HG02981 (cell line): ENCODE results near the gene DENND2D.
"Not testable (repeated sequence)": the region's sequence is repeated elsewhere in the genome, so short reads cannot be mapped to it uniquely, and the experiment has no call there.

Source experiments
- ATAC-seq: cut with Tn5 transposase; IDR thresholded peaks from one replicate; pipeline ENCODE4 v1.9.1; 2021; ENCODE audit warnings: mild to moderate bottlenecking, moderate library complexity; ENCODE audit not compliant: unreplicated experiment

The DENND2D gene

DNA sequence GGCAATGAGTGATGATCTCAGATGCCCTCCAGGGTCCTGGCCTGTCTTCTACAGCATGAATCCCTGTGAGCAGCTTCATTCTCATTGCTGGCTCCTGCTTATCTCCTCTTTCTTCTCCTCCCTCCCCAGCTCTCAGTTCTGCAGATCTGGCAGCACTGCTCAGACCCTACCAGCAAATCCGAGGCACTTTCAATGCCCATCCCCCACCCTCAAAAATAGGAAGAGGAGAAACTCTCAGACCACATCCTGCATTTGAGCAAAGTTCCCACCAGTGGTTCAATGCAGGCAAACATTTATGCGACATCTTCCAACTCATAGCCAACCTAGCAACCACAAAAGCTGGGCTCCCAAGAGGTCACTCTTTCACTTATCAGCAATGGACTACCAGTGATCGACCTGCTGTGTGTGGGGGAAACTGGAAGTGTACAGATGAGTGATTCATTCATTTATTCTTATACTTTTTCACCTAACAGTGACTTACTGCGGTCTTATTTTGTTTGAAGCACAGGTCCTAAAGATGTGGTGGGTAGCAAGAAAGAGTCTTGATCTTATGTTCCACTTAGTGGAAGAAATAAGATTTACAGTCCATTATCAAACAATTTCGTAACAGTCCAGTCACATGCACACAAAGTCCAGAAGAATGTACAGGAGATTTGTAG, 21.3 kb upstream of the DENND2D start:
- peak; percentile 58 for ATAC-seq

DNA sequence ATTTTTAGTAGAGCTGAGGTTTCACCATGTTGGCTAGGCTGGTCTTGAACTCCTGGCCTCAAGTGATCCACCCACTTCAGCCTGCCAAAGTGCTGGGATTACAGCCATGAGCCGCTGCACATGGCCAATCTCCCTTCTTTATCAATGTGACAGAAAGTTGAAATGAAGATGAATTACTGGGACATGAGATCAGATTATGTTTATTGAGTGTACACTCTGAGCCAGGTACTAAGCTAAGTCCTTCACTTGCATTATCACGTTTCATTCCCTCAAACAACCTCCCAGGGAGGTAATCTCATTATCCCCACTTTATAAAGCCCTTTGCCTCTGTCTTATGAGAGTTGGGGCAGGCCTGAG, 20.8 kb upstream of the DENND2D start:
- ATAC-seq, result no peak

DNA sequence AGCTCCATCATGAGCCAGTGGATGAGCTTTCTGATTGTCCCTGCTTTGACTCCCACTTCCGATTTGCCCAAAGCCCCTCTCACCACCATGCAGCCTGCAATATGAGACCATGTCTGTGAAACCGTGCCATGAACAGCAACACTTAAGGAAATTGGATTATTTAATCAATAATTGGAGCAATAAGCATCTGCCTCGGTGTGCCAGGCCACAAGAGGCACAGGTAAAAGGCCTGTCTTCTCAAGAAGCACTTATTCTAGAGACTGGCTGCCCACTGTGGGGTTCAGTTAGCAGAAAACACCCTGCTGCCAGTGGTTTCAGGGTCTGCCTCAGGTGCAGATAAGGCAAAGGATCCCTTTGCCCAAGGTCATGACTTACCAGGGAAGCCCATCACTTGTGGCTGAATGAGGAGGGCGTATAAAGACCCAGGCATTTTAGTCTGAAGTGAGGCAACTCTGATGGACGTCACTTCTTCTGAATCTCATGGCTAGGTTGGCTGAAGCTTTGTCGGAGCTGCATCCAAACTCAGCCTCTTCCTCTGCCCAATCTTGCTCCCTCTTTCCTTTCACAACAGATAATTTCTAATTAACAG, 19.9 kb upstream of the DENND2D start:
- ATAC-seq, result no peak

DNA sequence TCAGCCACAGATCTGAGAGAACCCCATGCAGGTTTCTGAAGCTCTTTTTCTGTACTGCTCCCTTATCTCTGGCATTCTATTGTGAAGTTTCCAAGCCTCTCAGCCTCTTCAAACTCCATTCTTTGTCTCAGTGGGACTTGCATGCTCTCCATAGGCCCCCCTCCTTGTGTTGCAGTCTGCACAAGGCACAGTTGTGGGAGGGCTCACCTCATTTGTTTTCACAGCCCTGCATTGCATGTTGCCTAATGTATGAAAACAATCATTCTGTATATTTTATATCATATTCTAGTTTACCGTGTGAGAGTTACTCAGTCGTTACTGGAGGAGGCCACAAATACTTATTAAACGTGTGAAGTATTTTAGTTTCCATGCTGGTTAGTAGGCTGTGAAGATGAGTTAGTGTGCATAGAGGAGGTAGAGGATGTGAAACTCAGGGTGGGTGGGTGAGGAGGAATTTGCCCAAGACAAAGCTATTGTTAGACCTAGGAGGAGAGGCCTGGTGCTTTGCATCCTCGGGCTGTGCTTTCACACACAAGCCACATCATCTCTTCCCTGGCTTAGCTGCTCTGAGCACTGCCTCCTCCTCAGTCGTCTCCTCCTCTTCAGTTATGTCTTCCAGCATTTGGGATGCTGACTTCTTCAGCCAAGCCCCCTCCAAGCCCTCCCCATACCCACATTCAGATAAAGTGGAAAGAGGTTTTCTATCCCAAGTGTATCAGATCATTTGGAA, 19.3 kb upstream of the DENND2D start:
- peak; percentile 28 for ATAC-seq

DNA sequence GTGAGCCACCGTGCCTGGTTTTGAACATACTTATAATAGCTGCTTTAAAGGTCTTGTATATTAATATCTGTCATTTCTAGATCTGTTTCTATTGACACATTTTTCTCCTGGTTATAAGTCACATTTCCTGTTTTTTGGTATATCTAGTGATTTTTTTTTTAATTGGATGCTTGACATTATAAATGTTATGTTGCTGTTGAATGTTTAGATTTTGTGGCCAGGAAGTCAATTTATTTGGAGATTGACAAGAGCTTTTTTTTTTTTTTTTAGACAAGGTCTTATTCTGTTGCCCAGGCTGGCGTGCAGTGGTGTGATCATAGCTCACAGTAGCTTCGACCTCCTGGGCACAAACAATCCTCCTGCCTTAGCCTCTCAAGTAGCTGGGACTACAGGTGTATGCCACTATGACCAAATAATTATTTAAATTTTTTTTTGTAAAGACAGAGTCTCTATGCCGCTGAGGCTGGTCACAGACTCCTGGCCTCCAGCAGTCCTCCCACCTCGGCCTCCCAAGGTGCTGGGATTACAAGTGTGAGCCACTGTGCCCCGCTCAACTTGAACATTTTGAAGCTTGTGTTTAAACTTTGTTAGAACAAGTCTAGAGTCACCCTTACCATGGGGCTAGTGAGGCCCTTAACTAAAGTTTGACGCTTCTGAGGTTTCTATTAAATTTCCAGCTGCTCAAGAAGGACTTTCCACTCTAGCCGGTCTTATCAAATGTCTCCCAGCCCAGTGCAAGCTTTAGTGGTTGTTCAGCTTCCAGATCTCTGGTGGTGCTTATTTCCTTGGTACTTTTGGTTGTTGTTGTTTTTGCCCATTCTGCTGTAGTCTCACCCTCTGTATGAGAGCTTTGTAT, 18.5 kb upstream of the DENND2D start:
- no peak for ATAC-seq

DNA sequence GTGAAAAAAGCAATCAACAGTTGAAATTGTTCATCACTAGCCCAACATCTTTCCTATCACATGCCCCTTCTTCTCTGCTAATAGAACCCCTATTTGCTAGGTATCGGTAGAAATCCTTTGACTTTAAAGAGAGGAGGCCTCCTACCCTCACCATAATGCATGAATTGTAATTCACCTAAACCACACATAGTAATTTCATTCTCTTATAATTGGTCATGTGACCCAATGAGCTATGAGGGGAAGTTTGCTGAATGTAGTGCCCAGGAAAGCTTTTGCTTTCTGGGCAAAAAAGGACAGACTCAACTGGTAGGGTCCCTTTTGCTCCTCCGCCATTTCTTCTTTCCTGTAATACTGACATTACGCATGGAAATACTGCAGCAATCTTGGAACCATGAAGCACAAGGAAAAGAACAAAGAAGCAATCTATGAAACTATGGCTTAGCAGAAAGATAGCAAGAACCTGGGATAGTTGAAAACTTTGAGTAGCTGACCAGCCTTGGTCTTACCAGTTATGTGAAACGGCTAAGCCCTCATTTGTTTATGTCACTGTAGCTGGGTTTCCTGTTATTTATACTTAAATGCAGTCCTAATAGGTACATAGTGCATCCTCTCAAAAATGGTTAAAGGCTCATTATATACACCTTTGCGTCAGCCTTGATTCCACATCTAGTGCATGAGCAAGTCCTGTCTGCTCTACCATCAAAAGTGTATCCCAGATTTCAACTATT, 16.9 kb upstream of the DENND2D start:
- ATAC-seq, result no peak

DNA sequence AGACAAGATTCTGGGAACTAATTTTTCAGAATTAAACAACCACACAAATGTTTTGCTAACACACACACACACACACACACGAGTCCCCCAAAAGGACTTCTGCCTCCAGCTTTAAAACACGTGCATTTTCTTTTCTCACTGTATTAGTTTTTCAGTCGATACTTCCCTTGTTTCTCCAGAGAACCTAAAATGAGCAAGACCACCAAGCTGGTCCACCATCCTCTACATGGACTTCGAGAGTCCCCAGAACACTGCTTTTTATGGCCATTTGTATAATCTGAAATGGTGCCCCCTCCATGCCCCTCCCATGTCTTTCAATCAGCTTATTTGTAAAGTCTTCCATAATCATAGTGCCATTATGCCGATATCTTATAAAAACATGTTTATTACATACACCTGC, 16.3 kb upstream of the DENND2D start:
- ATAC-seq, result no peak

DNA sequence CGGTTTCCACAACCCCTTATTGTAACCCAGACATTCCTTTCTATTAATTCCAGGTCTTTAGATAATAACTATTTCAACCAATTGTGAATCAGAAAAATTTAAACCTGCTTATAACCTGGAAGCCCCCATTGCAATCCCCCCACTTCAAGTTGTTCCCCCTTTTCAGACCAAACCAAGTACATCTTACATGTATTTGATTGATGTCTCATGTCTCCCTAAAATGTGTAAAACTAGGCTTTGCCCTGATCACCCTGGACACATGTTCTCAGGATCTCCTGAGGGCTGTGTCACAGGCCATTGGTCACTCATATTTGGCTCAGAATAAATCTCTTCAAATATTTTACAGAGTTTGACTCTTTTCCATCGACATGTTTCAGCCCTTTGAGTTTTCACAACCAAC, 14.8 kb upstream of the DENND2D start:
- ATAC-seq, result not testable (repeated sequence)

DNA sequence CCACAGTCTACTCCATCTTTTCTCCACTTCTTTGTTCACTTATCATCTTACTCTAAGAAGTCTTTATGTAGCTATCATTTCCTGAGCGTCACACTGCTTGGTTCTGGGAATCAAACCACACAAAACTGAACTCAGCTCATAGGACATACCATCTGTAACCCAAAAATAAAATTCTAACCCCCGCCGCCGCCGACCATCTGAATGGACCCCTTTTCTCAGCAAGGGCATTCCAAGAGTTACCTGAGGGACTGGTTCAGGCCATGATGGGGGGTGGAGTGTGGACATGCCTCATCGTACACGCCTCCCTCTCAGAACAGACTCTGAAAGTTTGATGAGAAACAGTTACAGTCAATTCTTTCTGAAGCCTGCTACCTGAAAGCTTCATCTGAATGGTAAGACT, 14.4 kb upstream of the DENND2D start:
- ATAC-seq, result no peak

DNA sequence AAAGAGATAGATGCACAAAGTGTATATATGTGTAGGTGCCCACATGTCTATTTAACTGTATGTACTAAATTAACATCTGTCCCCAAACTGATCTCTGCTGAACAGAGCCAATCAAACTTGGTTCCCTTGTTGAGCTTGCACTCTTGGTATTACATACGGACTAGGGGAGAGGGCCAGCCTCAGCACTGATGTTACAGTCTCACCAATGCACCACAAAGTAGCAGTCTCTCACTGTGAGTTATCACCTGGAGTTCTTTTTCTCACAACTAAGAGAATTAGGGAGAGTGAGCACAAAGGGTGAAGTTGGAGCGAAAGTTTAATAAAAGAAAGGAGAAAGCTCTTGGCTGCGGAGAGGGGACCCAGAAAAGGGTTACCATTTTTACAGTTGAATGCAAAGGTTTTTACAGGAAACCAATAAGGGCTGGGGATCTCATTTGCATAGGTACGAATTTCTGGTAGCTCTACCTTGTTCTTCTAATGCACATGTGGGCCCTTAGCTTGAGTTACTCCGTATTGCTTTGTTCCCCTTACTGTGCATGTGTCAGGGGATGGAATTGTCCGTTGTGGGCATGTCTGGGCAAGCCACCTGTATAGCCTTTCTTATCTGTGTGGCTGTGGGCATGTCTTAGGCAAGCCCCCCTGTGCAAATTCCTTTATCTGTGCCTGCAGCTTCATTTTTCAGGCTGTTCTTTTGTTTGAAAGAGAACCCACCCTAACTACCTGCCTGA, 13.8 kb upstream of the DENND2D start:
- no peak for ATAC-seq

DNA sequence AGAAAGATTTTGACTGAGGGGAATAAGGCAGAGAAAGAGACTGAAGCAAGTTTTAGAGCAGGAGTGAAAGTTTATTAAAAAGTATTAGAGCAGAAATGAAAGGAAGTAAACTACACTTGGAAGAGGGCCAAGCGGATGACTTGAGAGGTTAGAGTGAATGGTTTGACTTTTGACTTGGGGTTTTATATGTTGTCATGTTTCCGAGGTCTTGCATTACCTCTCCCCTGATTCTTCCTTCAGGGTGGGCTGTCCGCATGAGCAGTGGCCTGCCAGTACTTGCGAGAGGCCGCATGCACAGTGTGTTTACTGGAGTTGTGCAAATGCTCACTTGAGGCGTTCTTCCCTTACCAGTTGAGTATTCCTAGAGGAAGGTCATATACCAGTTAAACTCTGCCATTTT, 13.0 kb upstream of the DENND2D start:
- no peak for ATAC-seq

DNA sequence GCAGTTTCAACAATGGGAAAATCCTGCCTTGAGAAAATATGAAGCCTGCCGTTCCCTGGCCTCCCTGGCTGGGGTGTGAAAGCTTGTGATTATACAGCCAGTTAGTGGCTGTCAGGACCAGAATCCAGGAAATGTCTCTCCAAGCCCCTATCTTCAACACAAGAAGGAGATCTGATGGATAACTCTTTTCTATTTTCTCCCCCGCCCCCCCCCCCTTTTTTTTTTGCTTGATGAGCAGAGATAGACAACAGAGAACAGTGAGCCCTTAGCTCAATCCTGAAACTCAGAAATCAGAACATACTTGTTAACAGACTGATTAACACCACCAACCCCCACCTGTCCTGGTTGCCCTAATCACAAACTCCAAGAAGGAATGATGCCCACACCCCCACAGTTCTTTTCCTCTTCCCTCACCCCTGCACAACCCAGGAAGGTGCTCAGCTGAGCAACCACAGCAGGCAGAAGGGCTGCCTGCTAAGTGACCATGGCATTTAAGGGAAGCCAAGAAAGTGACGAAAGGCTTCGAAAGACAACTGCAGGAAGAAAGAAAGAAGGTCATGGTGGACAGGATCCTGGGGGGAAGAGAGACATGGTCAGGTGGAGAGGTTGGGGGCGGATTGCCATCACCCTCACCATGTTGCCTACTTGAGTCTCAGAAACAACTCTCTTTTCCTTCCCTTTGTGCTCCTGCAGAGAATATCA, 12.3 kb upstream of the DENND2D start:
- ATAC-seq, result no peak

DNA sequence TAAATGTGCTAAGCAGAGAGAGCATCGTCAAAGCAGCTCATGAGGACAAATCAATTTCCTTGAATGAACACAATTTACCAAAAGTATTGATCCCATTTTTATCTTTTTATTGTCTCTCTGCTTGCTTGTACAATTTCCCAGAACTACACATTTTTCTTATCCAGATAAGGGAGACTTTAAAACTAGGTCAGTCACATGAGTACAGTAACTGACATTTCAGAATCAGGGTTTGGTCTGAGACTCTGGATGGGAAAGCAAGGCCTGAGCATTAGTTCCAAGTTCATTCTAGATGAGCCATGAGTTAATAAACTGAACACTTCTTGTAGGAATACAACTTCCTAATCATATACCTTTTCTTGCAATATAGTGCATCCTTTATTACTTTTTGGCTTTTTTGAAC, 11.5 kb upstream of the DENND2D start:
- ATAC-seq, result no peak

DNA sequence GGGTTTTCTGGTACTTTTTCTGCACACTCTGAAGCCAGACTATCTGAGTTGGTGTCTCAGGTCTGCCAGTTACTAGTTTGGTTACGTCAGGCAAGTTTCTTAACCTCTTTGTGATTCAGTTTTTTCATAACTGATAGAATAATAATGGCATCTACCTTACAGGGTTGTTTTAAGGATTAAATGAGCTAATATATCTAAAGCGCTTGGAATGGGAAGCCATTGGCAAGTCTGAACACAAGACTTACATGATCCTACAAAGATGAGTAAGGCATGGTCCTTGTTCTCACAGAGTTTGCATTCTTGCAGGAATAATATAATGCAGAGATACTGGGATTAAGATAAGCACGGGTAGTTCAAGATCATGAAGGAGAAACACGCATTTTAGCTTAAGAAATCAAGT, 9.2 kb upstream of the DENND2D start:
- no peak for ATAC-seq

DNA sequence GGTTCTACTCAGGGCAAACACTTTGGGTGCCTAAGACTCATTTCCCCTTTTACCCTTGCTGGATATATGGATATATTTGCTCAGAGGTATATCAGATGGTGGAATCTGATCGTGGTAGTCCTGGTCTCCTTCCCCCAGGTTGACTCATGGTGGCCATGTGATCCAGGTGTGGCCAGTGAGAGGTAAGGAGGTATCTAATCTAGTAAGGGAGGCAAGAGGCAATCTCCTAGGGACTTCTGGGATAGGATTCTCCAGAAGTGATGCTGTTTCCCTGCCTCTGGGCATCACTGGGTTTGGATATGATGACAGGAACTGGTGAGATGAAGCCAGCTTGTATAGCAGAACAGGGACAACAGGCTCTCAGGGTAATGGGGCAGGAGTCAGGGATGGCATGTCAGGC, 8.5 kb upstream of the DENND2D start:
- ATAC-seq, result no peak

DNA sequence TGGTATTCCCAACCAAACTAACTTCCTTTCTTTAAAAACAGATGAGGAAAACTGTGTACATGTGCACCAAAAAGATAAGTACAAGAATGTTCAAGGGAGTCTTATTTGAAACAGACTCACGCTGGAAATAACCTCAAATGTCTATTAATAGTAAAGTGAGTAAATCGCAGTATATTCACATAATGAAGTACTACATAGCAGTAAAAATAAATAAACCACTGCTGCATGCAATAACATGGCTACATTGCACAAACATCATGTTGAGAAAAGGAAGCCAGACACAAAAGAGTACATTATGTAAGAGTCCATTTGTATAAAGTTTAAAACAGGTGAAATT, 5.2 kb upstream of the DENND2D start:
- ATAC-seq, result no peak

DNA sequence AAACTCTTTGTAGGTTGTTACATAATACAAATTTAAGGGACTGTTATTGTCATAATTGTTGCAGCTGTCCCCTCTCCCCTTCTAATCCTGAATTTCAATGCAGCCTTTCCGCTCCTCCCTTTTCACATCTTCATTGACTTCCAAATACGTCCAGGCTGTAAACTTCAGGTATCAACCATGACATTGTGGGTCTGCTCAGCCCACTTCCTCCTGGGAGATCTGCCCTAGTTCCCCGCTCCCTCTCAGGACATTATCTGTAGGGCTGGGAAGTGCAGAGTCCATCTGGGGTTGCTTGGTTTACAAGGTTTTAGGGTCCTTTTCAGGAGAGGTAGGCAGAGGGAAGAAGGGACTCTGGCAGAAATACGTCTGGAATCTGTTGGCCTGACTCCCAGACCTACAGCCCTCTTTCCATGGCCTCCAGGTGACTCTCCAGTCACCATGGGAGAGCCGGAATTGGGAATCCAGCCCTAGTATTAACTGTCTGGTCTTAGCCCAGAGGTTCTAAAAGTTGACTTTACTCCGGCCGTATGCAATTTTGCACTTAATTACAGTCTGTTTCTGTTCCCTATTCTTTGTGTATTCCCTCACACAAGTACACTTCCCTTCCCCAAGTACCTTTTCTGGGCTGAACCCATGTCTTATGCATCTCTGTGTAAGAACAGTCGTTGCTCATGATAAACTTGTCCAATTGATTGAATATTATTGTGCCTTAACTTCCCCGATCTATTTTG, 4.7 kb upstream of the DENND2D start:
- ATAC-seq, result no peak

DNA sequence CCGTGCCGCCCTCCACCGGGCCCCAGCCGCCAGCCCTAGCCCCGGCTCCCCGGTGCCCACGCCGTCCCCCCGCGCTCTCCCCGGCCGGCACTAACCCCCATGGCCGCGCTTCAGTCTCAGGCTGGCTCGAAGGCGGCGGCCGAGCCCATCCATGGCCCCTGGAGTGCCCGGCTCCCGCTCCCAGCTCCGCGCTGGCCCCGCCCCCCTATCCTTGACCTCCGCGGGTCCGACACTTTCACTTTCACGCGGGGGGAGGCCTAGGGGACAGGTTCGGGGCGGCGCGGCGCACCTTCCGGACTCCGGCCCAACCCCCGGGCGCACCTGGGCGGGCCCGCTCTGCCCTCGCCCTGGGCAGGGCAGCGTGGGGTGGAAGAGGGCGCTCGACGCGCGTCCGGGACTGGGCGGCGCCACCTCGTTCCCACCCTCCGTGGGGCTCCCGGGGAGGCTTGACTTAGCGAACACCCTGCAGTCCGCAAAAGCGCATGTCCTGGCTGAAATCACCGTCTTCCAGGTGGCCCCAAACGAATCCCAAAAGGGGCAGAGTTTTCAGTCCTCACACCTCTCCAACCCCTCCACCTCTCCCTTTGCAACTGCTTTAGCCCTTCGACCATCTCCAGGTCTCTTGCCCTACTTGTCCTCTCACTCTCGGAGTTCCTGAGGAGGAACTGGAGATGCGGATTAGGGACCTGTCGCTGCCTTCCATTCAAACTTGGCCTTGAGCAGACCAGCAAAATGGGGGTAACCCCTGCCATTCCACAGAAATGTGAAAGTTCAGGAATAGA, 3.9 kb upstream of the DENND2D start:
- ATAC-seq, result peak; percentile 51
